ENCODE results near the gene STK39. TPM values are rescaled to one million over a fixed set of nuclear protein-coding genes. Genes with fewer than 3 reads are reported as not detected.

The STK39 gene
- total RNA-seq, 1 donor from 2014 or later = 38.1 TPM

- no peak for DNase-seq
These were observed 257.3 kb downstream of the STK39 start for GRCh38 chr2:167990062-167990461.

GRCh38 chr2:167988296-167988695 lies 259.1 kb downstream of the STK39 start:
- DNase-seq = no peak

DNA sequence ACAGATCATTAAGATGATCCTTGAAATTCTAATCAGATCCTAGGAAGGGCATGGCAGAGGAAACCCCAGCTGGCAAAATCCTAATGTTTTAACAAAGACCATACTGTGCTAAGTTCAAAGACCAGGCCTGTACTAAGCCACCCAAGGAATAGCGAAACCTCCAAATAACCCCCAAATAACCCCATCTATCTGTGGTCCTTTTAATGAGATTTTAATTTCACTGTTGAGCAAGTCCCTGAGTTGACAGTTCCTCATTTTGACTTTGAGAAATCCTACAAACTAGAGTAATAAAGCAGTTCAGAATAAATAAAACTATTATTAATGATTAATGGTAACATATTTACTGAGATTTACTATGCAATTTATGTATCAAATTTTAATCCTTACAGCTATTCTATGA lies 259.8 kb downstream of the STK39 start:
- no peak for DNase-seq

- DNase-seq = no peak
These were observed 260.4 kb downstream of the STK39 start for GRCh38 chr2:167987026-167987425.

GRCh38 chr2:167986223-167986622 lies 261.2 kb downstream of the STK39 start:
- no peak for DNase-seq

DNA sequence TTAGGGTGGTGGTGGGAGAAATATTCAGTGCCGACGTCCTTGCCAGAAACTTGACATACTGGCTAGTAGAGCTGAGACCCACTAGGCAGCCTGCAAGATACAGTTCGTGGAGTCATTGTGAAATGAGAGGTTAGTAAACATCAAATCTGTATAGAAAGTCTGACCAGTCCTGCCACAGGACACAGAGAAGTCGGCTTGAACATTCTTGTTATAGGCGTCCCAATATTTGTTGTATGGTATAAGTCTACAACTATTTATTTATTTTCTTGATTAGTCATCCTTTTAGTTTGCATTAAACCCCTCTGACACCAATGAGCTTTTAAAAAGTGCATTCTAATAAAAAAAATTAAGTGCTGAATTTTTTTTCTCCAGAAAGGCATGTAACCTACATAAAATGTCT lies 265.4 kb downstream of the STK39 start:
- no peak for DNase-seq

DNA sequence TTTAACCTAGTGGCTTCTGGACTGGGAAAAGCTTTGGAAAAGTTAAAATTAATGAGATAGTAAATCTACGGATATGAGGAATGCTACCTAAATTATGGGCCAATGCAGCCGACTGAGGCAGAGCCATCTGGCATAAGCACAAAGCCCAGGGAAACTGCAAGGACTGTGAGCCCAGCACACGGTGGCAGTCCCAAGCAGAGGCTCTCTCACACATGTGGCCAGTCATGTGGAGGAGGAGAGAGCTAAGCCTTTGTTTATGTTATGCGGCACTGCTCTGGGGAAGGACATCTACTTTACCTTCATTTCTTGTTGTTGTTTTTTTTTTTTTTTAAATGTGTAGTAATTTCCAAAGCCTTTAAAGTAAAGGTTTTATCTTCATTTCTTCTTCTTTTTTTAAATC lies 267.0 kb downstream of the STK39 start:
- no peak for DNase-seq

GRCh38 chr2:167972746-167973145 lies 274.6 kb downstream of the STK39 start:
- DNase-seq = no peak

GRCh38 chr2:167972020-167972419 lies 275.4 kb downstream of the STK39 start:
- DNase-seq = no peak

DNA sequence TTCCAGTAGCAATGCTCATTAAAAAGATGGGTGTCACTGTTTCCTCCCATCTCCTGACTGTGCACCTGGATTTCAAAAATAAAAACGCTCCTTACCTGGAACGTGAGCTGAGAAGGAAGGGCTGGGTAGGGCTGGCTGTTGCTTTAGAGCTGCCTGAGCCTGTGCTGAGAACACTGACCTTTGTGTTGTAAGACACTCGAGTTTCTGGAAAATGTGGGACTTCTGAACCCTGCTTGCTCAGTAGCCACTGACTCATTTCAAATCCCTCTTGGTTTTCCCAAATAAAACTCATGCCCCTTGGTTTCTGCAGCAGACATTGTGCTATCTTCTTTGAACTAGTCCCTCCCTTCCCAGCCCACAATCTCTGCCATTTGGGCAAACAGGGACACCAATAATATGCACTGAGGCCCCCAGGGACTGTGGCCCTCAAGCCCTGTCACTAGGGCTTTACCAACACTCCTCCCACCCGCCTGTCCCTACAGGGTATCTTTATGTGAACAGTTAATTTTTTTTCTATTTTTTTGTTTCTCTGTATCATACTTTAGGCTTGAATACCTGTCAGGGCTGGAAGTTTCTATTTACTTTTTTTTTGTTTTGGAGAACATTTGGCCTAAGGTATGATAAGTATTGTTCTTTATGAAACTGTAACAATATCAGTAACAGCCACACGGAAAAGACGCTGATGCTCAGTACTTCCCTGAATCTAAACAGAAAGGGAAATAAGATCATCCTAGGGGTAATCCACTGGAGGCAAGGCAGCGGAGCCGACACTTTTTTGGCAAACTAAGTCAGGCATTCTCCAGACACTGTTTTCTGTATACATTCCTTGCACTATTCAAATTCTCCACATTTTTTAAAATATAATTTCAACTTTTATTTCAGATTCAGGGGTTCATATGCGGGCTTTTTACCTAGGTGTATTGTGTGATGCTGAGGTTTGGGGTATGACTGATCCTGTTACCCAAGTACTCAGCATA lies 280.2 kb downstream of the STK39 start:
- DNase-seq = no peak

GRCh38 chr2:167965907-167966761 lies 281.3 kb downstream of the STK39 start:
- DNase-seq = no peak

DNA sequence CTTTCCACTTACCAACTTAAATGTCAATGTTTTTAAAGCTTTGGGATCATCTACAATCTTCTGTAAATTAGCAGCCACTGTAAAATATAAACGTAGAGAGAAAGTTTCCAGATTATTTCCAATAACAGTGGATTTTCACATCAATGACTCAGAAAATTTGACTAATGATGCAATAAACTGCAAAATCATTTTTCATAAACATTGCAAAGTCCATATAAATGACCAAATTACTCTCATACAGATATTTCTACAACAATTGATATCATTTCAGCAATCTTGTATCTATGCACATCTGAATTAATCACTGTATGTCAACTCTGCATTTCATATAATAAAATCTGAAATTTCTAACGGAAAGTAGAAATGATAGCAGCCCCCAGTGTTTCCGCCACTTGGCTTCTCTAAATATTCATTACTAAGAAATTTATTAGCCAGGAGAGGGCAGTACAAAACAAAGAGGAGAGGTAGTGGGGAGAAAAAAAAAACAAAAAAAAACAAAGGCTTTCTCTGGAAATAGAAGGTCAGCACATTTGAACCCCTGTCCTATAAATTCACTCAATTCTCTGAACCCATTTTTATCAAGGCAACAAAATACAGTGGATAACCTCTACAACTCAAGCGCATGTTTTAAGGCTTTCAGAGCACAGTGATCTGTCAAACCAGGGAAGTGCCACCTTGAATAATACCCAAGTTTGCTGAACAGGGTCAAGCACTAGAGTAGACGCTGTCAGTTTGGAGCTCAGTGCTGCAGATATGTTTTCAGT lies 282.6 kb downstream of the STK39 start:
- DNase-seq = no peak

DNA sequence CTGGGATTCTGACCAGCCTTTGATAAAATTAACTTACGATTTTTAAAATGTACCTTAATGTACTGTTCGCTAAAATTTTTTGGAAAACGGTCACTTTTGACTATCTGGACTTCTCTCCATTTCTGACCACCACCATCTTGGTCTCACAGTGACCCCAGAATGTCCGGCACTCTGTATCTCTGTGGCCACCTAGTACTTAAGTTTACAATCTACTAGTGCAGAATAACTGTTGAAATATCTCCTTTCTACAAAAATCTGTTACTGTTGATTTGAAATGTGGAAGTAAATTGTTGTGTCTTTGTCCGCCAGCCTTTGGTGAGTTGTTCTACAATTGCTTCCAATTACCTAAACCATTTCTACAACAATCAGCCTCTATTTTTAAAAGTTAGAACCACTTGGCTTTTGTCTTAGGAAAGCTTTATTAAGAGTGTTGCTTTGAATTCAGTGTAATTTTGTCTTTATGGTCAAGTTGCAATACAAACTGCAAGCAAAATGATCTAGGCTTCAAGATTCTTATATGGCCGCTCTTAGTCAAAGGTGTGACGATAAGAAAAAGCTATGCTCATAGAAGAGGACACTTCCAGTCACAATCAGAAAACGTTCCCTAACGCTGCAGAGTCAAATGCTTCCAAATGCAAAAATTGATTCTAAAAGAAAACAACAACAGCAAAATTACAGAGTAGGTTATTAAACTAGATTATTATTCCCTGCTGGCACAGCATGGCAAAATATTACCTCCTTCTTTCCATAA lies 283.3 kb downstream of the STK39 start:
- no peak for DNase-seq

GRCh38 chr2:167962436-167963226 lies 284.8 kb downstream of the STK39 start:
- no peak for DNase-seq

DNA sequence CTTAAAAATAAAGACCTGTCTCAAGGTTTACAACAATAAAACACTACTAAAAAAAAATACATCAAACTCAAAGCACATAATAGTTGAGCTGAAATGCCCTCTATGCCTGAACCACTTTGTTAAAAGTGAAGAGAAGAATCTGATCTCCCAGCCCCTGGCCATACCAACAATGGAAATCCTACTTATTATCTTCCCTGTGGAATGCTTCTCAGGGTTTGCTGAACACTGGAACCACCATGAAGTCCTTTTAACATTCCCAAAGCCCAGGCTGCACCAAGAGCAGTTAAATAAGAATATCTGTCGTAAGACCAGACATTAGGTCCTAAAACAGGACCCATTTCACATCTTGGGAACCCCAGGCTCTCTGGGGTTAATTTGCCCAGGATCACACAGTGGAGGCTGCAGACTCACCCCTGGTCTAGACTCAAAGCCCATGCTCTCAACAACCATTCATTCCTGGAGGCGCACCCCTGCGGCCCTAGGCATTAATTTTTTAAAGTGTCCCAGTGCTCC lies 285.8 kb downstream of the STK39 start:
- no peak for DNase-seq

GRCh38 chr2:167960089-167960747 lies 287.2 kb downstream of the STK39 start:
- no peak for DNase-seq

DNA sequence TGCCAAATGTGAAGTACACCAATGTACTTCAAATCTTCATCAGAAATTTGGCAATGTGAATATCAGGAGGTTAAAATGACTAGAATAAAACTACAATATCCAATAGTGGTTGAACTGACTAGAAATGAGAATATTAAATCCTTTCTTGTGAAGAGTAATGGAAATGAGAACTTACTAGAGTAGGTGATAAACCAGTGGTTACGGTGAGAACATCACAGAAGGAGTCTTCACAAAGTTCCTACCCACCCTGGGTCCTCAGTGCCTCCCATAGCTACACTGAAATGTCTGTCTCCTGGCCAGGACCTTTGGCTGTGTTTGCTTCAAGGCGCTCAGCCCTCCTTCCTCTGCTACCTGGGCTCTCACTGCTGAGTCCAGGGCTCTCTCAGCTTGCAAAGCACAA lies 289.7 kb downstream of the STK39 start:
- DNase-seq = no peak

GRCh38 chr2:167955264-167955906 lies 292.0 kb downstream of the STK39 start:
- no peak for DNase-seq

- no peak for DNase-seq
These were observed 292.9 kb downstream of the STK39 start for GRCh38 chr2:167954495-167954894.

DNA sequence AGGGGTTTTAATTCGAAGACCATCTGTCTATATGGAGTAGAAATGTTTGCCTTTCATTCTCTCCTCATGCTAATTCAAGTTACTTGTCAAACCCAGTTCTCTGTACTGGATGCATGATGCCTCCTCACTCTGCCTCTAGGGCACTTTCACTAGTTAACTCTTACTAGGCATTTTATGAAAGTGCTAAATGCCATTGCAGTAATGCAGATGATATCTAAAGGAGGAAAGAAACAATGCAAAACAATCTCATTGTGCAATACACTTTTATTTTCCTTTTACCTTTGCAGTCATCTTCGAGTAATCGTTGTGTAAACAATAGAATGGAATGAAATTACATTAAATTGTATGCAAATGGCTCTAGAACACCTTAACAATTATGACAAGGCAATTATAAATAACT lies 293.6 kb downstream of the STK39 start:
- no peak for DNase-seq

Data from occipital lobe (tissue), 2 donors.